BLaER1 treated with 17β-estradiol and CSF1 and Interleukin-3, amounts not matched to agents 10 nM and 100 nM (cell line): ENCODE data around the gene AMTN.
"Not testable (repeated sequence)": the region's sequence is repeated elsewhere in the genome, so short reads cannot be mapped to it uniquely, and the experiment has no call there.

Source experiments
- H3K27ac ChIP-seq, 11 experiments: shearing (Covaris generic); formaldehyde crosslinking; 2 replicates each; pipeline ENCODE4 v1.8.1; 2022
- H3K27me3 ChIP-seq, 11 experiments: shearing (Covaris generic); formaldehyde crosslinking; 2 replicates each; pipeline ENCODE4 v1.8.1; 2022
- H3K36me3 ChIP-seq, 11 experiments: shearing (Covaris generic); formaldehyde crosslinking; 2 replicates each; pipeline ENCODE4 v1.8.1; 2022
- H3K4me1 ChIP-seq, 10 experiments: shearing (Covaris generic); formaldehyde crosslinking; 2 replicates each; pipeline ENCODE4 v1.8.1; 2022
- H3K4me2 ChIP-seq, 11 experiments: shearing (Covaris generic); formaldehyde crosslinking; 2 replicates each; pipeline ENCODE4 v1.8.1; 2022
- H3K4me3 ChIP-seq, 10 experiments: shearing (Covaris generic); formaldehyde crosslinking; 2 replicates each; pipeline ENCODE4 v1.8.1; 2022
- H3K9ac ChIP-seq, 11 experiments: shearing (Covaris generic); formaldehyde crosslinking; 2 replicates each; pipeline ENCODE4 v1.8.1; 2022
- H3K9me3 ChIP-seq, 11 experiments: shearing (Covaris generic); formaldehyde crosslinking; replicated peaks in 1 of 11; 2 replicates each; pipeline ENCODE4 v1.8.1; 2022
- H4K20me1 ChIP-seq, 11 experiments: shearing (Covaris generic); formaldehyde crosslinking; 2 replicates each; pipeline ENCODE4 v1.8.1; 2022
- Cebpa-rat ChIP-seq, 11 experiments: shearing (Covaris generic); IDR thresholded peaks; 2 replicates each; pipeline ENCODE4 v1.8.1; 2022

The AMTN gene

GRCh38 chr4:70515367-70516250 is 2.8 kb upstream of the AMTN start:
- no peaks in the 10 kb centered on the region for H4K20me1 ChIP-seq
- no peak overlapping the region for H3K4me3 ChIP-seq
- H3K27ac ChIP-seq = no peak overlapping the region
- H3K9ac ChIP-seq = no peak overlapping the region
- TF ChIP-seq Cebpa-rat (IDR thresholded peaks at IDR 0.05) = no peak
- no peaks in the 10 kb centered on the region for H3K27me3 ChIP-seq
- H3K36me3 ChIP-seq = no peaks in the 10 kb centered on the region
- no peak overlapping the region for H3K4me2 ChIP-seq
- H3K4me1 ChIP-seq = no peaks in the 10 kb centered on the region
- no peaks in the 10 kb centered on the region for H3K9me3 ChIP-seq

DNA sequence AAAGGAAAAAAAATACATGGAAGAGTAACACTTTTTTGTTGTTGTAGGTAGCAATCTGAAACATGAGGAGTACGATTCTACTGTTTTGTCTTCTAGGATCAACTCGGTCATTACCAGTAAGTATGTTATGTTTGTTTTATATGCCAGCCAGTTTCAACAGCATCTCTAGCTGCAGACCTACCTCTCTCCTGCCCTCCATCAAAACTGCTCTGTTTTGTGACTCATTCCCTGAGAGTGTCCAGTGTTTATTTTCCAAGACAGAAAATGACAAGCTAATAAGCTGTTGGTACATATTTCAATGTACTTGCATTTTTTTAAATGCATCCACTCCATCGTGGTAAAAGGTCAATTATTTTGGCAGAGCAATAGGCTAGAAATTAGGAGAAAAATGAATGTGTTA is 347 bp downstream of the AMTN start:
- Histone ChIP-seq H3K36me3 (no peaks in the 10 kb centered on the region), H3K27ac (no peak overlapping the region), H3K4me2 (no peak overlapping the region), H3K27me3 (no peaks in the 10 kb centered on the region), H3K4me3 (no peak overlapping the region), H3K4me1 (no peaks in the 10 kb centered on the region), H4K20me1 (no peaks in the 10 kb centered on the region), H3K9ac (no peak overlapping the region), H3K9me3 (no peaks in the 10 kb centered on the region)
- TF ChIP-seq Cebpa-rat (IDR thresholded peaks at IDR 0.05) = no peak

DNA sequence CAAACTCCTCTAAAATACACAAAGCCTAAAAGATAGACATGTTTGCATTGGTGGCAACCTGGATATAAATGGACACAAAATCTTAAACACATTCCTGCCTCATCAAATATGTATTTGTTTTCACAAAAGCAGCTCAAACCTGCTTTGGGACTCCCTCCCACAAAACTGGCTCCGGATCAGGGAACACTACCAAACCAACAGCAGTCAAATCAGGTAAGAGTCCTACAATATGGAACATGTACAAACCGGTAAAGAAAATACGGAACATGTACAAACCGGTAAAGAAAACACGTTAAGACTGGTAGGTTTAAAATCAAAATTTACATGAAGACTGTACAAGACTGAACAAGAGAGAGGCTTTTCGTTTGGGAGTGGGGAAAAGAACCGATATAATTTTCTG is 4.3 kb downstream of the AMTN start:
- no peak overlapping the region for H3K4me2 ChIP-seq
- H3K9ac ChIP-seq = no peak overlapping the region
- H3K9me3 ChIP-seq = no peaks in the 10 kb centered on the region
- no peak overlapping the region for H3K27ac ChIP-seq
- H3K27me3 ChIP-seq = no peaks in the 10 kb centered on the region
- no peaks in the 10 kb centered on the region for H3K4me1 ChIP-seq
- H4K20me1 ChIP-seq = no peaks in the 10 kb centered on the region
- H3K4me3 ChIP-seq = no peak overlapping the region
- no peaks in the 10 kb centered on the region for H3K36me3 ChIP-seq
- TF ChIP-seq Cebpa-rat (IDR thresholded peaks at IDR 0.05) = no peak

GRCh38 chr4:70530997-70531396 is 12.6 kb downstream of the AMTN start:
- TF ChIP-seq Cebpa-rat (IDR thresholded peaks at IDR 0.05) = no peak
- H4K20me1 ChIP-seq = no peaks in the 10 kb centered on the region
- no peak overlapping the region for H3K4me3 ChIP-seq
- no peaks in the 10 kb centered on the region for H3K36me3 ChIP-seq
- H3K4me1 ChIP-seq = no peaks in the 10 kb centered on the region
- H3K9me3 ChIP-seq = no peaks in the 10 kb centered on the region
- H3K27me3 ChIP-seq = no peaks in the 10 kb centered on the region
- no peak overlapping the region for H3K27ac ChIP-seq
- H3K4me2 ChIP-seq = no peak overlapping the region
- H3K9ac ChIP-seq = no peak overlapping the region

DNA sequence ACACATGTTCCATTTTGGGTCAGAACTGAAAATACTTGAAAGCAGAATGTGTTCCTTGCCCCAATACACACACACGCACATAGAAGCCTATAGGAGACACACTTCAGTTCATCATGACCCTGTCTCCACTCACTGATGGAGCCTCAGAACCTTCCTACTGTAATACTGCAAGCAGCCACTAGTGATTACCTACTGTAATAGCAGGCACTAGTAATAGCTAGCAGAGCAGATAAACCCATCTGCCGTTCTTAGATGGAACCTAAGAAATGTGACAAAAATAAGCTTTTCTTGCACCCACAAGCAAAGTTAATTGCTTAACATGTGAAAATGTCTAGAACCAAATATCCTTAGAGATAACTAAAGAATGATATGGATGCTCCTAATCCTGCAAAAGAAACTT is 13.6 kb downstream of the AMTN start:
- no peaks in the 10 kb centered on the region for H3K27me3 ChIP-seq
- no peak for TF ChIP-seq Cebpa-rat (IDR thresholded peaks at IDR 0.05)
- no peak overlapping the region for H3K9ac ChIP-seq
- H3K4me1 ChIP-seq = no peaks in the 10 kb centered on the region
- no peaks in the 10 kb centered on the region for H4K20me1 ChIP-seq
- H3K4me3 ChIP-seq = no peak overlapping the region
- no peak overlapping the region for H3K27ac ChIP-seq
- H3K36me3 ChIP-seq = no peaks in the 10 kb centered on the region
- H3K9me3 ChIP-seq = no peaks in the 10 kb centered on the region
- H3K4me2 ChIP-seq = no peak overlapping the region

- H3K4me3 ChIP-seq = no peak overlapping the region
- no peaks in the 10 kb centered on the region for H4K20me1 ChIP-seq
- H3K4me1 ChIP-seq = no peaks in the 10 kb centered on the region
- no peaks in the 10 kb centered on the region for H3K27me3 ChIP-seq
- no peak overlapping the region for H3K9ac ChIP-seq
- no peaks in the 10 kb centered on the region for H3K9me3 ChIP-seq
- no peak for TF ChIP-seq Cebpa-rat (IDR thresholded peaks at IDR 0.05)
- no peaks in the 10 kb centered on the region for H3K36me3 ChIP-seq
- H3K27ac ChIP-seq = no peak overlapping the region
- no peak overlapping the region for H3K4me2 ChIP-seq
Observed at GRCh38 chr4:70533211-70533610, 14.8 kb downstream of the AMTN start.

DNA sequence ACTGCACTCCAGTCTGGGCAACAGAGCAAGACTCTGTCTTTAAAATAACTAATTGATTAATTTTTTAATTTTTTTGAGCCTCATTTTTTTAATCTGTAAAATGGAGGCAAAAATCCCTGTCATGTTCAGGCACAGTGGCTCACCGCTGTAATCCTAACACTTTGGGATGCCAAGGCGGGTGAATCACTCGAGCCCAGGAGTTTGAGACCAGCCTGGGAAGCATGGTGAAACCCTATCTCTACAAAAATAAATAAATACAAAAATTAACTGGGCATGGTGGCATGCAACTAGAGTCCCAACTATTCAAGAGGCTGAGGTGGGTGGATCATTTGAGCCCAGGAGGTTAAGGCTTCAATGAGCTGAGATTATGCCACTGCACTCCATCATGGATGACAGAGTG is 15.4 kb downstream of the AMTN start:
- no peaks in the 10 kb centered on the region for H3K36me3 ChIP-seq
- no peaks in the 10 kb centered on the region for H3K27me3 ChIP-seq
- no peak overlapping the region for H3K27ac ChIP-seq
- no peaks in the 10 kb centered on the region for H3K9me3 ChIP-seq
- no peak for TF ChIP-seq Cebpa-rat (IDR thresholded peaks at IDR 0.05)
- H3K4me1 ChIP-seq = no peaks in the 10 kb centered on the region
- H3K9ac ChIP-seq = no peak overlapping the region
- H4K20me1 ChIP-seq = no peaks in the 10 kb centered on the region
- no peak overlapping the region for H3K4me3 ChIP-seq
- no peak overlapping the region for H3K4me2 ChIP-seq

DNA sequence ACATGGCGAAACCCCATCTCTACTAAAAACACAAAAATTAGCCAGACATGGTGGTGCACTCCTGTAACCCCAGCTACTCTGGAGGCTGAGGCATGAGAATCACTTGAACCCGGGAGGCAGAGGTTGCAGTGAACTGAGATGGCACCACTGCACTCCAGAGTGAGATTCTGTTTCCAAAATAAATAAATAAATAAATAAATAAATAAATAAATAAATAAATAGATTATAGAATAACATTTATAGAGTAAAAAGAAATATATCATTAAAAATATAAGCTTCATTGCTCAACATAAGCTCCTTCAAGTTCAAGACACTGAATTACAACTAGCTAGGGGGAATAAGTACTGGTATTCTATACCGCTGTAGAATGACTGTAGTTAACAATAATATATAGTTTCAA is 16.5 kb downstream of the AMTN start:
- H3K4me2 ChIP-seq, H3K9ac ChIP-seq, H3K4me3 ChIP-seq, H3K9me3 ChIP-seq, H3K27me3 ChIP-seq, H3K4me1 ChIP-seq, H3K36me3 ChIP-seq, H3K27ac ChIP-seq, H4K20me1 ChIP-seq: not testable (repeated sequence)

- Histone ChIP-seq H3K27ac (no peak overlapping the region), H3K9ac (no peak overlapping the region), H3K27me3 (no peaks in the 10 kb centered on the region), H4K20me1 (no peaks in the 10 kb centered on the region), H3K4me1 (no peaks in the 10 kb centered on the region), H3K36me3 (no peaks in the 10 kb centered on the region), H3K4me2 (no peak overlapping the region), H3K4me3 (no peak overlapping the region), H3K9me3 (no peaks in the 10 kb centered on the region)
- no peak for TF ChIP-seq Cebpa-rat (IDR thresholded peaks at IDR 0.05)
Observed at GRCh38 chr4:70538869-70539268, 20.5 kb downstream of the AMTN start.

- H3K4me3 ChIP-seq = no peak overlapping the region
- no peaks in the 10 kb centered on the region for H3K4me1 ChIP-seq
- no peak overlapping the region for H3K9ac ChIP-seq
- H3K9me3 ChIP-seq = no peaks in the 10 kb centered on the region
- H3K36me3 ChIP-seq = no peaks in the 10 kb centered on the region
- no peak overlapping the region for H3K27ac ChIP-seq
- no peak overlapping the region for H3K4me2 ChIP-seq
- no peaks in the 10 kb centered on the region for H4K20me1 ChIP-seq
- H3K27me3 ChIP-seq = no peaks in the 10 kb centered on the region
- TF ChIP-seq Cebpa-rat (IDR thresholded peaks at IDR 0.05) = no peak
Observed at GRCh38 chr4:70544279-70544868, 26.0 kb downstream of the AMTN start.
